HepG2 (cell line): ENCODE data around the gene LSM14B. TPM values are rescaled to one million over a fixed set of nuclear protein-coding genes. Genes with fewer than 3 reads are reported as not detected.
A peak's percentile ranks its signal among the peaks of the same experiment; 100 is the strongest.

Experiments
- ATF7 ChIP-seq, 2 experiments: fragments of 450-650 bp in 1 of 2; sonication (generic) in 1 of 2; formaldehyde crosslinking in 1 of 2; IDR thresholded peaks; 2 replicates each; pipeline versions ENCODE4 v1.4.0 to v1.6.1; 2016 to 2020; ENCODE audit warnings: antibody characterized with exemption in 1 of 2, mild to moderate bottlenecking in 1 of 2, missing genetic modification reagents in 1 of 2
- BHLHE40 ChIP-seq: IDR thresholded peaks from 2 replicates; pipeline ENCODE4 v1.6.1; 2011; ENCODE audit warnings: low read length, improper control_type of control experiment
- BRF2 ChIP-seq: sonication (generic); formaldehyde crosslinking; IDR thresholded peaks from 2 replicates; pipeline ENCODE4 v1.8.1; 2022; ENCODE audit warnings: mild to moderate bottlenecking, missing genetic modification reagents
- CCDC6 ChIP-seq: sonication (generic); formaldehyde crosslinking; IDR thresholded peaks from 2 replicates; pipeline ENCODE4 v1.8.1; 2022; ENCODE audit warnings: mild to moderate bottlenecking, missing genetic modification reagents, moderate library complexity
- CSRNP1 ChIP-seq: sonication (generic); formaldehyde crosslinking; IDR thresholded peaks from 2 replicates; pipeline ENCODE4 v1.8.1; 2023; ENCODE audit warnings: mild to moderate bottlenecking, missing genetic modification reagents
- DDIT3 ChIP-seq: sonication (generic); formaldehyde crosslinking; IDR thresholded peaks from 2 replicates; pipeline ENCODE4 v1.4.0; 2020; ENCODE audit warnings: mild to moderate bottlenecking, missing genetic modification reagents
- EED ChIP-seq: sonication (generic); formaldehyde crosslinking; IDR thresholded peaks from 2 replicates; pipeline ENCODE4 v1.5.0; 2020; ENCODE audit warnings: mild to moderate bottlenecking, missing genetic modification reagents
- ESRRA ChIP-seq: sonication (generic); formaldehyde crosslinking; IDR thresholded peaks from 2 replicates; pipeline ENCODE4 v1.5.1; 2020; ENCODE audit warnings: mild to moderate bottlenecking, low read depth, missing genetic modification reagents
- FOSL2 ChIP-seq: sonication (generic); formaldehyde crosslinking; IDR thresholded peaks from 2 replicates; pipeline ENCODE4 v1.4.0; 2020; ENCODE audit warnings: missing genetic modification reagents
- HDAC6 ChIP-seq: fragments of 200-600 bp; sonication (generic); IDR thresholded peaks from 2 replicates; pipeline ENCODE4 v1.7.0; 2017; ENCODE audit warnings: mild to moderate bottlenecking, antibody characterized with exemption, low read length, low read depth
- KDM3A ChIP-seq: IDR thresholded peaks from 2 replicates; pipeline ENCODE4 v1.6.1; 2018; ENCODE audit warnings: low read depth, missing compliant biosample characterization
- KLF6 ChIP-seq: IDR thresholded peaks from 2 replicates; pipeline ENCODE4 v1.8.0; 2016; ENCODE audit warnings: missing biosample characterization, missing genetic modification reagents
- MTF2 ChIP-seq: sonication (generic); formaldehyde crosslinking; IDR thresholded peaks from 2 replicates; pipeline ENCODE4 v1.5.0; 2020; ENCODE audit warnings: missing genetic modification reagents, borderline replicate concordance
- RAD21 ChIP-seq: fragments of 450-650 bp; formaldehyde crosslinking; IDR thresholded peaks from 2 replicates; pipeline ENCODE4 v1.5.0; 2020; ENCODE audit warnings: mild to moderate bottlenecking
- REL ChIP-seq: sonication (generic); formaldehyde crosslinking; conservative IDR thresholded peaks from 2 replicates; pipeline ENCODE4 v1.8.0; 2022; ENCODE audit warnings: mild to moderate bottlenecking, missing genetic modification reagents, moderate library complexity
- RFX1 ChIP-seq: fragments of 450-650 bp; IDR thresholded peaks from 2 replicates; pipeline ENCODE4 v1.6.1; 2017
- SRF ChIP-seq: IDR thresholded peaks from 2 replicates; pipeline ENCODE4 v1.6.1; 2011; ENCODE audit warnings: mild to moderate bottlenecking, low read depth, low read length, moderate library complexity
- SRY ChIP-seq: sonication (generic); formaldehyde crosslinking; IDR thresholded peaks from 2 replicates; pipeline ENCODE4 v1.8.0; 2022; ENCODE audit warnings: mild to moderate bottlenecking, missing genetic modification reagents
- ZFP36L1 ChIP-seq: sonication (generic); formaldehyde crosslinking; IDR thresholded peaks from 2 replicates; pipeline ENCODE4 v1.8.0; 2022; ENCODE audit warnings: mild to moderate bottlenecking, missing genetic modification reagents, moderate library complexity
- ZNF17 ChIP-seq: sonication (generic); formaldehyde crosslinking; IDR thresholded peaks from 2 replicates; pipeline ENCODE4 v1.5.0; 2020; ENCODE audit warnings: mild to moderate bottlenecking, missing genetic modification reagents
- ZNF224 ChIP-seq: sonication (generic); formaldehyde crosslinking; IDR thresholded peaks from 2 replicates; pipeline ENCODE4 v1.5.0; 2020; ENCODE audit warnings: mild to moderate bottlenecking, missing genetic modification reagents
- ZNF335 ChIP-seq: sonication (generic); formaldehyde crosslinking; IDR thresholded peaks from 2 replicates; pipeline ENCODE4 v1.4.0; 2020; ENCODE audit warnings: missing genetic modification reagents
- ZNF558 ChIP-seq: sonication (generic); formaldehyde crosslinking; IDR thresholded peaks from 2 replicates; pipeline ENCODE4 v1.9.0; 2022; ENCODE audit warnings: mild to moderate bottlenecking, missing genetic modification reagents, borderline replicate concordance
- ZNF572 ChIP-seq: sonication (generic); formaldehyde crosslinking; IDR thresholded peaks from 2 replicates; pipeline ENCODE4 v1.5.1; 2020; ENCODE audit warnings: mild to moderate bottlenecking, missing genetic modification reagents
- ZNF740 ChIP-seq: sonication (generic); formaldehyde crosslinking; IDR thresholded peaks from 2 replicates; pipeline ENCODE4 v1.4.0; 2020; ENCODE audit warnings: missing genetic modification reagents
- ZNF772 ChIP-seq: sonication (generic); formaldehyde crosslinking; IDR thresholded peaks from 2 replicates; pipeline ENCODE4 v1.5.0; 2020; ENCODE audit warnings: mild to moderate bottlenecking, missing genetic modification reagents
- ZSCAN30 ChIP-seq: sonication (generic); formaldehyde crosslinking; IDR thresholded peaks from 2 replicates; pipeline ENCODE4 v1.5.0; 2020; ENCODE audit warnings: mild to moderate bottlenecking, missing genetic modification reagents
- ZSCAN31 ChIP-seq: sonication (generic); formaldehyde crosslinking; IDR thresholded peaks from 2 replicates; pipeline ENCODE4 v1.5.0; 2020; ENCODE audit warnings: low read depth, mild to moderate bottlenecking, missing genetic modification reagents
- polyA plus RNA-seq, 8 experiments: library from polyadenylated mRNA; depleted of rRNA in 3 of 8; stranded (reverse) in 7 of 8; unstranded in 1 of 8; fragments of >200 nt; fragmentation: Illumina TruSeq in 4 of 8; extraction: Trizol in 4 of 8; gene quantifications; 2 replicates each; pipeline versions ENCODE4 v1.2.1 to v1.2.3, GENCODE V29; 2011 to 2016; ENCODE audit warnings: low read depth in 4 of 8, missing spikeins in 1 of 8, mixed read lengths in 1 of 8; ENCODE audit not compliant: insufficient read depth in 1 of 8
- total RNA-seq, 5 experiments: library from RNA; depleted of rRNA; stranded (reverse); fragments of >200 nt; fragmentation: Illumina TruSeq; extraction: Trizol; gene quantifications; 2 replicates each; pipeline ENCODE4 v1.2.3, GENCODE V29; 2016; ENCODE audit warnings: low read depth in 1 of 5

The LSM14B gene
- total and polyA plus RNA-seq, 2 of the 13 experiments (the other 11 are each of a cell fraction or from before 2014, with no cell fraction given), result 43.3 to 79.2 TPM

GRCh38 chr20:62182469-62183425 is 60.5 kb downstream of the LSM14B start, which contains the start of gene MTG2 (continued):
- peak; percentile 96 for TF ChIP-seq ZSCAN30 (CRISPR knock-in tag)
- peak; percentile 99 for TF ChIP-seq KDM3A
- peak; percentile 96 for TF ChIP-seq SRY
- TF ChIP-seq REL, result 0 out of 2 replicates have a peak, but pooled peaks have one; percentile 92
- peak; percentile 79 for TF ChIP-seq RAD21 (CRISPR knock-in tag)
- TF ChIP-seq KLF6 (CRISPR knock-in tag), result peak; percentile 97
- TF ChIP-seq ESRRA (CRISPR knock-in tag), result peak; percentile 96
- TF ChIP-seq ZFP36L1 (CRISPR knock-in tag), result peak; percentile 90; the same call in 1 of the 2 replicates
- peak; percentile 99 for TF ChIP-seq ZNF772
- peak; percentile 88 for TF ChIP-seq BRF2 (CRISPR knock-in tag)
- peak; percentile 98 for TF ChIP-seq ZNF558 (CRISPR knock-in tag)
- no peak for TF ChIP-seq RFX1
- TF ChIP-seq ZNF17 (CRISPR knock-in tag), result peak; percentile 95
- no peak for TF ChIP-seq BHLHE40
- TF ChIP-seq EED (CRISPR knock-in tag), result peak; percentile 87
- peak; percentile 97 for TF ChIP-seq CSRNP1 (CRISPR knock-in tag)
- peak; percentile 99 for TF ChIP-seq ZSCAN31 (CRISPR knock-in tag)
- peak; percentile 100 for TF ChIP-seq ZNF572 (CRISPR knock-in tag)
- peak; percentile 62 for TF ChIP-seq FOSL2 (CRISPR knock-in tag)
- TF ChIP-seq ATF7 (IDR thresholded peaks at IDR 0.05), result no peak
- peak; percentile 70; the same call in 1 of the 2 replicates for TF ChIP-seq ATF7 (CRISPR knock-in tag; IDR thresholded peaks at IDR 0.05)
- TF ChIP-seq ZNF335, result peak; percentile 86; the same call in 1 of the 2 replicates
- TF ChIP-seq HDAC6, result no peak
- peak; percentile 99 for TF ChIP-seq CCDC6 (CRISPR knock-in tag)
- TF ChIP-seq ZNF224 (CRISPR knock-in tag), result peak; percentile 96; the same call in 1 of the 2 replicates
- TF ChIP-seq ZNF740, result peak; percentile 87
- no peak; the same call in 1 of the 2 replicates for TF ChIP-seq MTF2 (CRISPR knock-in tag)
- peak; percentile 82 for TF ChIP-seq SRF
- TF ChIP-seq DDIT3 (CRISPR knock-in tag), result 0 out of 2 replicates have a peak, but pooled peaks have one; percentile 86
